K562 (cell line): Measurements from ENCODE around the gene UBE2O. TPM values are rescaled to one million over a fixed set of nuclear protein-coding genes. Genes with fewer than 3 reads are reported as not detected.

Source experiments
- ATAC-seq: fragments of 200-7000 bp; cut with Tn5 transposase; 3 replicates; pipeline ENCODE4 v1.9.1; 2020; ENCODE audit warnings: moderate library complexity
- BruUV-seq: library from RNA; stranded (reverse); fragments of 400-500 nt; replicated peaks from 2 replicates; lab custom pipeline; 2021; lab: Mats Ljungman, UMichigan
- CTCF ChIA-PET: fragments of 300-600 bp; formaldehyde crosslinking; extraction: SDS; loops from one replicate; lab custom pipeline; 2021; ENCODE audit warnings: low intra/inter-chr PET ratio; lab: Yijun Ruan, JAX
- POLR2A ChIA-PET: fragments of 300-600, 350-650 bp; sonication (Branson Sonifier 250); formaldehyde crosslinking; extraction: SDS; loops from one replicate; lab custom pipeline; 2021; ENCODE audit warnings: antibody characterized with exemption, inconsistent platforms; lab: Yijun Ruan, JAX
- DNase-seq, 4 experiments: peaks; one replicate each; pipeline versions ENCODE4 v3.0.0 to v3.0.0-alpha.2; 2011 to 2018; ENCODE audit warnings: low spot score in 3 of 4, mixed read lengths in 3 of 4; ENCODE audit errors: extremely low read depth in 1 of 4
- FAIRE-seq: peaks from 2 replicates; lab custom pipeline; 2011; peaks lifted over from hg19 to GRCh38; lab: Jason Lieb, UNC
- H2AFZ ChIP-seq: 2 replicates; pipeline ENCODE4 v1.6.0; 2011; ENCODE audit warnings: low read depth, low read length, control low read depth, inconsistent platforms
- H3K27ac ChIP-seq: fragments of 200-600 bp; 3 replicates; pipeline ENCODE4 v1.8.0; 2011; ENCODE audit warnings: low read depth, mild to moderate bottlenecking, control low read depth, inconsistent platforms, low read length, moderate library complexity, mixed read lengths; ENCODE audit errors: extremely low read depth
- H3K27me3 ChIP-seq, 2 experiments: fragments of 300-600 bp in 1 of 2; 2 replicates in 1 of 2; 3 replicates in 1 of 2; pipeline versions ENCODE4 v1.6.0 to v1.8.0; 2011; ENCODE audit warnings: inconsistent platforms in 2 of 2, low read length in 2 of 2, mild to moderate bottlenecking in 1 of 2, mixed read lengths in 1 of 2, moderate library complexity in 1 of 2; ENCODE audit not compliant: control insufficient read depth in 2 of 2, insufficient read depth in 2 of 2
- H3K36me3 ChIP-seq: fragments of 300-600 bp; 3 replicates; pipeline ENCODE4 v1.8.0; 2011; ENCODE audit warnings: mild to moderate bottlenecking, low read length, inconsistent platforms; ENCODE audit not compliant: control insufficient read depth, insufficient read depth
- H3K4me1 ChIP-seq, 2 experiments: fragments of 200-600 bp in 1 of 2; replicated peaks in 1 of 2; 2 replicates in 1 of 2; 3 replicates in 1 of 2; pipeline versions ENCODE4 v1.5.1 to v1.8.0; 2011; ENCODE audit warnings: inconsistent platforms in 2 of 2, low read length in 2 of 2, mild to moderate bottlenecking in 1 of 2, mixed read lengths in 1 of 2, moderate library complexity in 1 of 2; ENCODE audit not compliant: control insufficient read depth in 2 of 2, insufficient read depth in 2 of 2
- H3K4me2 ChIP-seq: 2 replicates; pipeline ENCODE4 v1.6.1; 2011; ENCODE audit warnings: low read length, control low read depth, inconsistent platforms, mixed read lengths; ENCODE audit not compliant: insufficient read depth
- H3K4me3 ChIP-seq: fragments of 200-600 bp; sonication (generic), shearing (Covaris generic); 2 replicates; pipeline ENCODE4 v1.5.1; 2016; ENCODE audit warnings: control low read depth, inconsistent platforms
- H3K79me2 ChIP-seq: fragments of 200-600 bp; 3 replicates; pipeline ENCODE4 v1.8.0; 2011; ENCODE audit warnings: low read length, inconsistent platforms; ENCODE audit not compliant: control insufficient read depth, insufficient read depth
- H3K9ac ChIP-seq, 2 experiments: 2 replicates each; pipeline versions ENCODE4 v1.6.0 to v1.6.1; 2011; ENCODE audit warnings: low read depth in 2 of 2, low read length in 2 of 2, control low read depth in 1 of 2, inconsistent platforms in 1 of 2, mild to moderate bottlenecking in 1 of 2, mixed read lengths in 1 of 2; ENCODE audit not compliant: insufficient read depth in 1 of 2
- H3K9me1 ChIP-seq: one replicate; pipeline ENCODE4 v1.6.0; 2011; ENCODE audit warnings: inconsistent platforms, mild to moderate bottlenecking, low read length, moderate library complexity; ENCODE audit not compliant: control insufficient read depth, insufficient read depth
- H3K9me3 ChIP-seq: replicated peaks from 2 replicates; pipeline ENCODE4 v1.5.1; 2011; ENCODE audit warnings: low read depth, low read length, inconsistent platforms; ENCODE audit not compliant: control insufficient read depth, insufficient read depth
- H4K20me1 ChIP-seq: replicated peaks from 2 replicates; pipeline ENCODE4 v1.6.1; 2011; ENCODE audit warnings: low read length, inconsistent platforms, mixed read lengths; ENCODE audit not compliant: control insufficient read depth, insufficient read depth
- CREM ChIP-seq: IDR thresholded peaks from 2 replicates; pipeline ENCODE4 v1.6.1; 2014; ENCODE audit warnings: antibody characterized with exemption, low read depth
- FOXP1 ChIP-seq: sonication (generic); formaldehyde crosslinking; IDR thresholded peaks from 2 replicates; pipeline ENCODE4 v1.8.0; 2022; ENCODE audit warnings: mild to moderate bottlenecking, missing genetic modification reagents
- HDAC2 ChIP-seq: fragments of 450-650 bp; IDR thresholded peaks from 2 replicates; pipeline ENCODE4 v1.6.1; 2016; ENCODE audit warnings: mild to moderate bottlenecking
- MTA2 ChIP-seq: fragments of 450-650 bp; IDR thresholded peaks from 2 replicates; pipeline ENCODE4 v1.6.1; 2016; ENCODE audit warnings: low read depth
- SMC3 ChIP-seq: conservative IDR thresholded peaks from 2 replicates; pipeline ENCODE4 v1.6.1; 2011; ENCODE audit warnings: low read depth, low read length, improper control_type of control experiment; ENCODE audit not compliant: insufficient read depth
- TCF7L2 ChIP-seq: fragments of 150-350 bp; IDR thresholded peaks from 2 replicates; pipeline ENCODE4 v1.6.1; 2016; ENCODE audit warnings: low read depth, mild to moderate bottlenecking, low read length, moderate library complexity
- ZEB2 ChIP-seq: fragments of 450-650 bp; IDR thresholded peaks from 2 replicates; pipeline ENCODE4 v1.6.1; 2016
- ZFX ChIP-seq: sonication (generic); formaldehyde crosslinking; IDR thresholded peaks from 2 replicates; pipeline ENCODE4 v1.8.0; 2022; ENCODE audit warnings: mild to moderate bottlenecking, missing genetic modification reagents, moderate library complexity
- ZKSCAN8 ChIP-seq: fragments of 200-800 bp; sonication (Bioruptor generic); IDR thresholded peaks from 2 replicates; pipeline ENCODE4 v1.6.1; 2016; ENCODE audit warnings: missing genetic modification characterization, missing compliant biosample characterization
- WGBS: fragments of 100-300 bp; shearing (Covaris generic); methylation state at CpG from one replicate; pipeline ENCODE4 v1.1.6; 2016; ENCODE audit warnings: low coverage, mixed read lengths; ENCODE audit not compliant: insufficient coverage; ENCODE audit errors: missing lambda C conversion rate; 5-methylcytosine and 5-hydroxymethylcytosine counted together
- in situ Hi-C: fragments of 300-500 bp; cut with MboI; formaldehyde crosslinking; loops from 4 replicates; pipeline ENCODE4 v1.15.0; 2018; ENCODE audit warnings: inconsistent platforms, mixed read lengths
- intact Hi-C: fragments of 100-400 bp; cut with micrococcal nuclease; formaldehyde crosslinking; loops from 2 replicates; pipeline ENCODE4 v1.14.2; 2022
- polyA plus RNA-seq, 8 experiments: library from polyadenylated mRNA; depleted of rRNA in 4 of 8; stranded (reverse) in 5 of 8; unstranded in 3 of 8; fragments of >200 nt; fragmentation: Nextera tagmentation in 2 of 8; fragmentation: Illumina TruSeq in 1 of 8; extraction: Ambion mirVana in 2 of 8; extraction: Trizol in 1 of 8; gene quantifications; 2 replicates each; pipeline versions ENCODE4 v1.2.1 to v1.2.3, GENCODE V29; 2011 to 2014; ENCODE audit warnings: inconsistent platforms in 1 of 8, missing spikeins in 1 of 8
- total RNA-seq, 7 experiments: library from RNA; depleted of rRNA in 6 of 7; stranded (reverse); fragments of >200 nt in 6 of 7; fragmentation: Illumina TruSeq in 2 of 7; extraction: Trizol in 2 of 7; gene quantifications; 2 replicates each; pipeline versions ENCODE4 v1.2.1 to v1.2.3, GENCODE V29; 2011 to 2021; ENCODE audit warnings: low replicate concordance in 1 of 7
- TF ChIP-seq, protein P1 (sequence below): fragments of 450-650 bp; IDR thresholded peaks from 2 replicates; pipeline ENCODE4 v1.6.1; 2016; ENCODE audit warnings: low read depth

UBE2O gene
- total and polyA plus RNA-seq, 9 of the 15 experiments (the other 6 are each of a cell fraction or from before 2014, with no cell fraction given), result 1.6 to 39.7 (median 13.3) TPM

- TF ChIP-seq HDAC2 (no peak), ZEB2 (no peak)
These were observed 19.3 kb upstream of the UBE2O start (continued) for GRCh38 chr17:76472258-76472645.

DNA sequence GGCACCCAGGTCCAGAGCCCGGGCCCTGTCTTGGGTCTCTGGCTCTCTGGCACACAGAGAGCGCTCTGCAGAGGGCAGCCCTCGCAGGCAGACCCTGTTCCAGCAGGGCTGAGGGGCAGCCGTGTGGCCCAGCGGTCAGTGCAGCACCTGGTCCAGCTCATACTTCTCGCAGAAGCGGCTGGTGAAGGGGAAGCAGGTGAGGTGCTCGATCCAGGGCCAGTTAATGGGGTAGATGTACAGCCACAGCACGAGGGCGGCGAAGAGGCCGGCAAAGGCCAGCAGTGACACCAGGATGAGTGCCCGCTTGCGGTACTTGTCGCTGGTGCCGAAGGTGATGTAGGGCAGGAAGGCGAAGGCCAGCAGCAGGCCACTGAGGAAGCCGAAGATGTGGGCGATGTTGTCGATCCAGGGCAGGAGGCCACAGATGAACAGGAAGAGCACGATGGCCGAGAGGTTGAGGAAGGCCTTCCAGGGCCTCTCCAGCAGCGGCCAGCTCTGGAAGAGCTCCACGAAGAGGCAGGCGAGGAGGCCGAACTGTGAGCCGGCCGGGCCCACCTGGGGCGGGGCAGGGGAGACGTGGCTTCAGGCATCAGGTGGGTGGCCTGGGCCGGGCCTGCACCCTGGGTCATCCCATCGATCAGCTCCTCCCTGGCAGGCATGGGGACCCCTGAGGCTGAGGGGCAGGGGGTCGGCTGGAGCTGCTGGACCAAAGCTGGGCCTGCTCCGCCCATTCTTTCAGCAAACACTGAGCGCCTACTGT is 18.7 kb upstream of the UBE2O start:
- H3K27me3 ChIP-seq, result peaks cover 10 to 55% of the 10 kb centered on the region in 2 experiments; a peak in 4 of 5 replicates
- H4K20me1 ChIP-seq, result peaks cover 5% of the 10 kb centered on the region; the same call in 1 of the 2 replicates
- POLR2A ChIA-PET, result interaction anchor here (0.6 to 0.7 kb wide), 6 partner anchors 8 to 585 kb away, joined by 3 to 5 read pairs (median 3); no protein-coding TSS in a partner anchor
- no peak overlapping the region; a peak in 1 of 4 replicates for H3K9ac ChIP-seq
- no peaks in the 10 kb centered on the region for H3K9me3 ChIP-seq
- CTCF ChIA-PET, result no interaction called here
- 52% methylated on average over 33 of the region's 35 CpGs for WGBS
- no peak for TF ChIP-seq SMC3
- no peak for TF ChIP-seq TCF7L2
- TF ChIP-seq, protein P1, sequence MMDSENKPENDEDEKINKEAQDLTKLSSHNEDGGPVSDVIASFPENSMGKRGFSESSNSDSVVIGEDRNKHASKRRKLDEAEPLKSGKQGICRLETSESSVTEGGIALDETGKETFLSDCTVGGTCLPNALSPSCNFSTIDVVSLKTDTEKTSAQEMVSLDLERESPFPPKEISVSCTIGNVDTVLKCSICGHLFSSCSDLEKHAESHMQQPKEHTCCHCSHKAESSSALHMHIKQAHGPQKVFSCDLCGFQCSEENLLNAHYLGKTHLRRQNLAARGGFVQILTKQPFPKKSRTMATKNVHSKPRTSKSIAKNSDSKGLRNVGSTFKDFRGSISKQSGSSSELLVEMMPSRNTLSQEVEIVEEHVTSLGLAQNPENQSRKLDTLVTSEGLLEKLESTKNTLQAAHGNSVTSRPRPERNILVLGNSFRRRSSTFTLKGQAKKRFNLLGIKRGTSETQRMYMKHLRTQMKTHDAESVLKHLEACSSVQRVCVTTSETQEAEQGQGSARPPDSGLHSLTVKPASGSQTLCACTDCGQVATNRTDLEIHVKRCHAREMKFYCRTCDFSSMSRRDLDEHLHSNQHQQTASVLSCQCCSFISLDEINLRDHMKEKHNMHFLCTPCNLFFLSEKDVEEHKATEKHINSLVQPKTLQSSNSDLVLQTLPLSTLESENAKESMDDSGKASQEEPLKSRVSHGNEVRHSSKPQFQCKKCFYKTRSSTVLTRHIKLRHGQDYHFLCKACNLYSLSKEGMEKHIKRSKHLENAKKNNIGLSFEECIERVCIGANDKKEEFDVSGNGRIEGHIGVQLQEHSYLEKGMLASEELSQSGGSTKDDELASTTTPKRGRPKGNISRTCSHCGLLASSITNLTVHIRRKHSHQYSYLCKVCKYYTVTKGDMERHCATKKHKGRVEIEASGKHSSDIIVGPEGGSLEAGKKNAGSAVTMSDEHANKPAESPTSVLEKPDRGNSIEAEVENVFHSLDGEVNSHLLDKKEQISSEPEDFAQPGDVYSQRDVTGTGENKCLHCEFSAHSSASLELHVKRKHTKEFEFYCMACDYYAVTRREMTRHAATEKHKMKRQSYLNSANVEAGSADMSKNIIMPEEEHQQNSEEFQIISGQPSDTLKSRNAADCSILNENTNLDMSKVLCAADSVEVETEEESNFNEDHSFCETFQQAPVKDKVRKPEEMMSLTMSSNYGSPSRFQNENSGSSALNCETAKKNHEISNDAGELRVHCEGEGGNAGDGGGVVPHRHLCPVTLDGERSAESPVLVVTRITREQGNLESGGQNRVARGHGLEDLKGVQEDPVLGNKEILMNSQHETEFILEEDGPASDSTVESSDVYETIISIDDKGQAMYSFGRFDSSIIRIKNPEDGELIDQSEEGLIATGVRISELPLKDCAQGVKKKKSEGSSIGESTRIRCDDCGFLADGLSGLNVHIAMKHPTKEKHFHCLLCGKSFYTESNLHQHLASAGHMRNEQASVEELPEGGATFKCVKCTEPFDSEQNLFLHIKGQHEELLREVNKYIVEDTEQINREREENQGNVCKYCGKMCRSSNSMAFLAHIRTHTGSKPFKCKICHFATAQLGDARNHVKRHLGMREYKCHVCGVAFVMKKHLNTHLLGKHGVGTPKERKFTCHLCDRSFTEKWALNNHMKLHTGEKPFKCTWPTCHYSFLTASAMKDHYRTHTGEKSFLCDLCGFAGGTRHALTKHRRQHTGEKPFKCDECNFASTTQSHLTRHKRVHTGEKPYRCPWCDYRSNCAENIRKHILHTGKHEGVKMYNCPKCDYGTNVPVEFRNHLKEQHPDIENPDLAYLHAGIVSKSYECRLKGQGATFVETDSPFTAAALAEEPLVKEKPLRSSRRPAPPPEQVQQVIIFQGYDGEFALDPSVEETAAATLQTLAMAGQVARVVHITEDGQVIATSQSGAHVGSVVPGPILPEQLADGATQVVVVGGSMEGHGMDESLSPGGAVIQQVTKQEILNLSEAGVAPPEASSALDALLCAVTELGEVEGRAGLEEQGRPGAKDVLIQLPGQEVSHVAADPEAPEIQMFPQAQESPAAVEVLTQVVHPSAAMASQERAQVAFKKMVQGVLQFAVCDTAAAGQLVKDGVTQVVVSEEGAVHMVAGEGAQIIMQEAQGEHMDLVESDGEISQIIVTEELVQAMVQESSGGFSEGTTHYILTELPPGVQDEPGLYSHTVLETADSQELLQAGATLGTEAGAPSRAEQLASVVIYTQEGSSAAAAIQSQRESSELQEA, result no peak
- TF ChIP-seq ZKSCAN8, result 0 out of 2 replicates have a peak, but pooled peaks have one; percentile 70
- TF ChIP-seq MTA2, result no peak
- 0 out of 2 replicates have a peak, but pooled peaks have one; percentile 19 for TF ChIP-seq ZFX (CRISPR knock-in tag)
- no peak for TF ChIP-seq CREM
- TF ChIP-seq FOXP1 (CRISPR knock-in tag), result no peak
- TF ChIP-seq, all 486 proteins: peak for 2
- no TSS peak for BruUV-seq
- Histone ChIP-seq H3K79me2 (no peaks in the 10 kb centered on the region), H2AFZ (no peak overlapping the region), H3K4me2 (no peak overlapping the region), H3K27ac (no peak overlapping the region; the same call in 2 of the 3 replicates), H3K4me3 (no peak overlapping the region), H3K9me1 (peaks cover 2% of the 10 kb centered on the region), H3K36me3 (no peaks in the 10 kb centered on the region), H3K4me1 (peaks cover 0 to 58% of the 10 kb centered on the region in 2 experiments; a peak in 2 of 5 replicates)
- in situ Hi-C loops, result no loop called here
- DNase-seq, result no peak
- ATAC-seq, result no peak
- intact Hi-C loops, result no loop called here
- no peak for FAIRE-seq
